ENCODE results near the gene AMFR. TPM values are rescaled to one million over a fixed set of nuclear protein-coding genes. Genes with fewer than 3 reads are reported as not detected.
A peak's percentile ranks its signal among the peaks of the same experiment; 100 is the strongest.

AMFR gene
- total and polyA plus RNA-seq, 8 donors = 16.8 to 254 (median 68.2) TPM

- no peaks in the 10 kb centered on the region for H3K36me3 ChIP-seq
- intact Hi-C loops (cut with DNase I; ENCODE audit: low total_unique reads) = loop anchor here (10.0 kb wide), 1 partner anchor 268 kb away; no protein-coding TSS in a partner anchor
- no peak overlapping the region for H3K4me3 ChIP-seq
- WGBS, 5 donors = 87 to 95% (median 89%) methylated on average over 7 of the region's 7 CpGs
- no peaks in the 10 kb centered on the region for H3K9me3 ChIP-seq
- TF ChIP-seq CTCF (IDR thresholded peaks at IDR 0.05) (no peak), POLR2A (IDR thresholded peaks at IDR 0.05) (no peak), POLR2AphosphoS5 (IDR thresholded peaks at IDR 0.05) (no peak), EP300 (IDR thresholded peaks at IDR 0.05) (no peak)
- no peak overlapping the region for H3K27ac ChIP-seq
- no peak for DNase-seq
- H3K4me1 ChIP-seq = no peaks in the 10 kb centered on the region
- no peaks in the 10 kb centered on the region for H3K27me3 ChIP-seq
These were observed 112.8 kb downstream of the AMFR start for GRCh38 chr16:56312556-56312955.

GRCh38 chr16:56312028-56312300 is 113.4 kb downstream of the AMFR start:
- intact Hi-C loops (cut with DNase I; ENCODE audit: low total_unique reads) = loop anchor here (10.0 kb wide), 1 partner anchor 267 kb away; no protein-coding TSS in a partner anchor
- no peaks in the 10 kb centered on the region for H3K4me1 ChIP-seq
- no peaks in the 10 kb centered on the region for H3K36me3 ChIP-seq
- WGBS, 5 donors = 43 to 74% (median 70%) methylated on average over 5 to 11 of the region's 11 CpGs
- H3K4me3 ChIP-seq = no peak overlapping the region
- TF ChIP-seq POLR2AphosphoS5 (IDR thresholded peaks at IDR 0.05) (no peak), POLR2A (IDR thresholded peaks at IDR 0.05) (no peak), CTCF (IDR thresholded peaks at IDR 0.05) (no peak), EP300 (IDR thresholded peaks at IDR 0.05) (no peak)
- DNase-seq = no peak
- H3K27ac ChIP-seq = peak overlapping the region in 1 of 5 donors; percentile 3
- no peaks in the 10 kb centered on the region for H3K9me3 ChIP-seq
- no peaks in the 10 kb centered on the region for H3K27me3 ChIP-seq

Other genes with a start within 250 kb of the AMFR start
- 10 to 100 TPM in 2 of 5 donors, 1 to 10 TPM in 3; 3.8 to 42.0 (median 9.9) TPM for gene GNAO1, start 234.1 kb downstream of the AMFR start, total RNA-seq
- 1 to 10 TPM; 2.3 to 3.4 (median 2.3) TPM for gene GNAO1, start 234.1 kb downstream of the AMFR start, polyA plus RNA-seq
- gene NUDT21, start 25.8 kb upstream of the AMFR start, total RNA-seq = 100 to 1,000 TPM in 2 of 5 donors, 10 to 100 TPM in 2, 1 to 10 TPM in 1; 6.4 to 174 (median 30.4) TPM
- gene NUDT21, start 25.8 kb upstream of the AMFR start, polyA plus RNA-seq = 10 to 100 TPM; 19.4 to 28.6 (median 26.0) TPM
- 100 to 1,000 TPM in 1 of 5 donors, 10 to 100 TPM in 4; 16.3 to 167 (median 38.0) TPM for gene OGFOD1, start 26.0 kb upstream of the AMFR start, total RNA-seq
- 1 to 10 TPM; 8.4 to 8.7 (median 8.6) TPM for gene OGFOD1, start 26.0 kb upstream of the AMFR start, polyA plus RNA-seq
- gene BBS2, start 94.5 kb upstream of the AMFR start, total RNA-seq = 100 to 1,000 TPM in 1 of 5 donors, 10 to 100 TPM in 4; 11.3 to 142 (median 72.4) TPM
- 10 to 100 TPM; 16.4 to 35.1 (median 28.3) TPM for gene BBS2, start 94.5 kb upstream of the AMFR start, polyA plus RNA-seq
- not detected for gene MT4, start 139.5 kb upstream of the AMFR start, total RNA-seq
- gene MT4, start 139.5 kb upstream of the AMFR start, polyA plus RNA-seq = not detected
- 1 to 10 TPM in 1 of 5 donors, not detected in 4; 2.2 TPM for gene MT3, start 164.0 kb upstream of the AMFR start, total RNA-seq
- gene MT3, start 164.0 kb upstream of the AMFR start, polyA plus RNA-seq = 1 to 10 TPM; 3.1 to 5.0 (median 4.9) TPM
- gene MT2A, start 183.0 kb upstream of the AMFR start, total RNA-seq = 100 to 1,000 TPM in 3 of 5 donors, 10 to 100 TPM in 2; 38.8 to 291 (median 111) TPM
- gene MT2A, start 183.0 kb upstream of the AMFR start, polyA plus RNA-seq = 1,000 to 10,000 TPM in 2 of 3 donors, 100 to 1,000 TPM in 1; 949 to 1,839 (median 1,778) TPM
- 100 to 1,000 TPM in 4 of 5 donors, 10 to 100 TPM in 1; 16.1 to 704 (median 292) TPM for gene MT1E, start 200.2 kb upstream of the AMFR start, total RNA-seq
- 1,000 to 10,000 TPM in 2 of 3 donors, 100 to 1,000 TPM in 1; 445 to 1,956 (median 1,098) TPM for gene MT1E, start 200.2 kb upstream of the AMFR start, polyA plus RNA-seq
- gene MT1M, start 207.1 kb upstream of the AMFR start, total RNA-seq = 10 to 100 TPM in 3 of 5 donors, 1 to 10 TPM in 1, not detected in 1; 5.2 to 57.4 (median 25.3) TPM
- gene MT1M, start 207.1 kb upstream of the AMFR start, polyA plus RNA-seq = 100 to 1,000 TPM; 135 to 155 (median 138) TPM
- 10 to 100 TPM in 2 of 5 donors, 1 to 10 TPM in 2, not detected in 1; 3.3 to 56.7 (median 25.5) TPM for gene MT1A, start 213.1 kb upstream of the AMFR start, total RNA-seq
- 100 to 1,000 TPM; 117 to 185 (median 169) TPM for gene MT1A, start 213.1 kb upstream of the AMFR start, polyA plus RNA-seq
- not detected for gene MT1B, start 226.3 kb upstream of the AMFR start, total RNA-seq
- 1 to 10 TPM in 1 of 3 donors, not detected in 2; 5.8 TPM for gene MT1B, start 226.3 kb upstream of the AMFR start, polyA plus RNA-seq
- 10 to 100 TPM in 2 of 5 donors, 1 to 10 TPM in 1, not detected in 2; 7.5 to 73.3 (median 13.3) TPM for gene MT1F, start 232.4 kb upstream of the AMFR start, total RNA-seq
- gene MT1F, start 232.4 kb upstream of the AMFR start, polyA plus RNA-seq = 100 to 1,000 TPM in 2 of 3 donors, 10 to 100 TPM in 1; 87.0 to 225 (median 161) TPM
- 100 to 1,000 TPM in 3 of 5 donors, not detected in 2; 174 to 605 (median 300) TPM for gene MT1G, start 242.5 kb upstream of the AMFR start, total RNA-seq
- 1,000 to 10,000 TPM; 1,140 to 4,171 (median 1,738) TPM for gene MT1G, start 242.5 kb upstream of the AMFR start, polyA plus RNA-seq
- 10 to 100 TPM in 1 of 5 donors, not detected in 4; 33.8 TPM for gene MT1H, start 244.3 kb upstream of the AMFR start, total RNA-seq
- gene MT1H, start 244.3 kb upstream of the AMFR start, polyA plus RNA-seq = 100 to 1,000 TPM in 1 of 3 donors, 10 to 100 TPM in 2; 75.7 to 219 (median 80.0) TPM

All from stomach (tissue), 9 donors.